Limb (tissue), 2 donors: Measurements from ENCODE around the gene CD300E.

Experiments
- DNase-seq, 2 donors: peaks; one replicate each; pipeline ENCODE4 v3.0.0-alpha.2; 2016; ENCODE audit errors: extremely low spot score in 2 of 2

CD300E gene

DNA sequence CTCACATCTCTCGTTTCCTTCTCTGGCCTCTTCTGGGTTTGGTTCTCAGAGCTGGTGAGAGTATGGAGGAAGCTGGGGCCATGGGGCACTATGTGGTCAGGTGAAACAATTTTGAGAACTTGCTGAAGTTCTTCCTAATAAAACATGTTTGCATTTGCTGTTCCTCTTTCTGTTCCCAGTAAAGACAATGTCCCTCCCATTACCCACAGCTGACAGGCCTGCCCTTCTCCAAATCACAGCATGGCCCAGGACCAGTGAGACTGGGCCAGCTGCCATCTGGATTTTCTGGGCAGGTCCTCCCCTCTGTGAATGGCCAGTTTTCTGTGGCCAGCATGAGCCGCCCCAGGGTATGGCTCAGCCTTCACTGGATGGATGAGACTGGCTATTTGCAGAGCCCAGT is 56.1 kb downstream of the CD300E start, which contains the start of gene CD300H:
TSS of gene CD300H (minus strand) at position 113 of the 400 bp plus-strand sequence.
- no peak for DNase-seq

DNA sequence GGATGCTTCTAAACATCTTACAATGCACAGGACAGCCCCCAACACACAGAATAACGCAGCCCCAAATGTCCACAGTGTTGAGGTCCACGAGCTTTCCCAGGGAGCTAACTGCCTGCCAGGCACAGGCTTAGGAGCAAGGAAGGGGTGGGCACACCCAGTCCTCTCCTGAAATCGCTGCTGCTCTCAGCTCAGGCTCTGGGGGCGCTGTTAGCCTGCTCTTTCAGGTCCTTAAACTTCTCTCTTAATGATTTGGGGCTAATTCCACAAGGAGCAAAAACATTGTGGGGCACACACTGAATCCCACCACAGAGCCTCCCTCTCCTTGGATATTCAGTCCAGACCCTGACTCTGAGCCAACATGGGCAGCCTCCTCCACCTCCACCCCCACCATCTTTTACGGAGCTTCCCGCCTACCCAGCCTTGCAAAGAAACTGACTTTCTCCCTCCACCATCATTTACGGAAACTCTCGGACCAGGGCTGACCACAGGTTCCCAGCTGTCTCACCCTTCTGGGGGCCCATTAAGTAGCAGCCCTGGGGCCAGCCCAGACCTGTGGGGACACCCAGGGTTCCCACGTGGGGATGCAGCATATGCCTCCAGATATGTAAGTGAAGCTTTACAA is 57.3 kb downstream of the CD300E start:
- no peak for DNase-seq

DNA sequence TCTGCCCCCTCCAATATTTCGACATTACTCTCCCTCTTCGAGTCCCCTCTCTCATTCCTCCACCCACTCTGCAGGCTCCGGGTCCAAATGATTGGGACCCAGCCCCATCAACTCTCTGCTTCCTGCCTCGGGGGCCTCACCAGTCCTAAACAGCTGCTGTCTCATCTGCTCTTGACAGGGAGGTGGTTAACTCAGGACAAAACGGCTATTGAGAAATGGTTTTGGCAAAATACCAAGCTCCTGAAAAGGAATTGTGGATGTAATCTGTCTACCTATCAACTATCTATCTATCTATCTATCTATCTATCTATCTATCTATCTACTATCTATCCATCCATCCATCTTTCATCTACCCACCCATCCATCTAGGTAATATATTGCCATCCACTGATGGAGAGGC is 58.4 kb downstream of the CD300E start:
- no peak for DNase-seq

DNA sequence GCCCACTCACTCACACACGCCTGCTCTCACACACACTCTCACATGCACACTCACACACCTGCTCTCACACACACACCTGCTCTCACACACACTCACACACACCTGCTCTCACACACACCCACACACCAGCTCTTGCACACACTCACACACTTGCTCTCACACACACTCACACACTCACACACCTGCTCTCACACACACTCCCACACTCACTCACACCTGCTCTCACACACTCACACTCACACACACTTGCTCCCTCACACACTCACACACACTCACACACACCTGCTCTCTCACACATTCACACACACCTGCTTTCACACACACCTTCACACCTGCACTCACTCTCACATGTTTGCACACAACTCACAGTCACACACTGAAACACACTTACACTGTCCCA is 60.2 kb downstream of the CD300E start:
- DNase-seq: no peak

DNA sequence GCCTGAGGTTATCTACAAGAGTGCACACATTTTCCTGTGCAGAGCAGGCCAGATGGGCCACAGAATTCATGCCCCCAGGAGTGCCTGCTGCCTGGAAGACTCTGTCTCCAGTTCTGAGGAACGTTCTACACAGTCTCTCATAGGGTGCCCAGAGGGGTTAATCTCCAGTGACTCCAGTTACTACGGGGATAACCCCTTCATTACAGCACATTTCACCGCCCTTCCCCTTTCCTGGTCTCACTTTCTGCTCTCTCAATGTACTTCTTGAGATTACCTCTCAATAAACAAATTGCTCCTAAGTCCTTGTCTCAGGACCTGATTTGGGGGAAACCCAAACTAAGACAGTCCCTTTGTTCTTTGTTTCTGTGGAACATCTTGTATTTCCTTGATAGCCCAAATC is 62.0 kb downstream of the CD300E start:
- no peak for DNase-seq
